Measurements from ENCODE around the gene TDRD3. TPM values are rescaled to one million over a fixed set of nuclear protein-coding genes. Genes with fewer than 3 reads are reported as not detected.

The TDRD3 gene
- total RNA-seq, 2 donors from 2014 or later, result 18.8 to 39.2 TPM

- peaks cover 3% of the 10 kb centered on the region for H3K9me3 ChIP-seq
- H3K4me1 ChIP-seq (ENCODE audit: control insufficient read depth in 1 of 2, low read depth in 2 of 2), result no peaks in the 10 kb centered on the region
- DNase-seq (ENCODE audit: low spot score), result no peak
- H3K36me3 ChIP-seq, result peaks cover 4% of the 10 kb centered on the region
- no peak for ATAC-seq (ENCODE audit: insufficient number of reproducible peaks, low FRiP score, low read depth)
- no peak overlapping the region for H3K27ac ChIP-seq
- H3K27me3 ChIP-seq (replicated peaks; ENCODE audit: insufficient read depth), result no peaks in the 10 kb centered on the region
- H3K4me3 ChIP-seq, result no peak overlapping the region
- TF ChIP-seq, protein P1, sequence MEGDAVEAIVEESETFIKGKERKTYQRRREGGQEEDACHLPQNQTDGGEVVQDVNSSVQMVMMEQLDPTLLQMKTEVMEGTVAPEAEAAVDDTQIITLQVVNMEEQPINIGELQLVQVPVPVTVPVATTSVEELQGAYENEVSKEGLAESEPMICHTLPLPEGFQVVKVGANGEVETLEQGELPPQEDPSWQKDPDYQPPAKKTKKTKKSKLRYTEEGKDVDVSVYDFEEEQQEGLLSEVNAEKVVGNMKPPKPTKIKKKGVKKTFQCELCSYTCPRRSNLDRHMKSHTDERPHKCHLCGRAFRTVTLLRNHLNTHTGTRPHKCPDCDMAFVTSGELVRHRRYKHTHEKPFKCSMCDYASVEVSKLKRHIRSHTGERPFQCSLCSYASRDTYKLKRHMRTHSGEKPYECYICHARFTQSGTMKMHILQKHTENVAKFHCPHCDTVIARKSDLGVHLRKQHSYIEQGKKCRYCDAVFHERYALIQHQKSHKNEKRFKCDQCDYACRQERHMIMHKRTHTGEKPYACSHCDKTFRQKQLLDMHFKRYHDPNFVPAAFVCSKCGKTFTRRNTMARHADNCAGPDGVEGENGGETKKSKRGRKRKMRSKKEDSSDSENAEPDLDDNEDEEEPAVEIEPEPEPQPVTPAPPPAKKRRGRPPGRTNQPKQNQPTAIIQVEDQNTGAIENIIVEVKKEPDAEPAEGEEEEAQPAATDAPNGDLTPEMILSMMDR (IDR thresholded peaks at IDR 0.05), result no peak
Observed at GRCh38 chr13:60482012-60482411, 85.0 kb downstream of the TDRD3 start.

DNA sequence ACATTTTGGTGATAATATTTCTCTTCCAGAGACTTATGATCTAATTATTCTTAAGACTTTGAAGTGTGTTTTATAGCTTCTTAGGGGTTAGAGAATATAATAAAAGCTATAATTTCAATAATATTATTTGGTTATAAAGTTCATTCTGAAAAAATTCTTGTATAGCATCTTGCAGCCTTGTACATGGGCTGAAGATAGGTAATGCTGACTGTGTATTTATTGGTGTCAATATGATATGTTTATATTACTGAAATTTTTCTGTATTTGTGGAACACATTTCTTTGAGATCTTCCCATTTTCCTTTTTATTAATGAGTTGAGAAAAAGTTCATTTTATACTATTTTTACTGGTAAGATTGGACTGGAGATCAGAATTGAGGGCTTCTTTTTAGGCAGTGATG, 87.8 kb downstream of the TDRD3 start:
- ATAC-seq (ENCODE audit: insufficient number of reproducible peaks, low FRiP score, low read depth) (no peak), DNase-seq (ENCODE audit: low spot score) (no peak)
- Histone ChIP-seq H3K27ac (no peak overlapping the region), H3K36me3 (peaks cover 4% of the 10 kb centered on the region), H3K27me3 (replicated peaks; ENCODE audit: insufficient read depth) (no peaks in the 10 kb centered on the region), H3K9me3 (peaks cover 3% of the 10 kb centered on the region), H3K4me1 (ENCODE audit: control insufficient read depth in 1 of 2, low read depth in 2 of 2) (no peaks in the 10 kb centered on the region), H3K4me3 (no peak overlapping the region)
- TF ChIP-seq, protein P1 (IDR thresholded peaks at IDR 0.05), result no peak

- TF ChIP-seq, protein P1 (IDR thresholded peaks at IDR 0.05), result no peak
Observed at GRCh38 chr13:60491531-60491930, 94.5 kb downstream of the TDRD3 start.

GRCh38 chr13:60492187-60492586, 95.2 kb downstream of the TDRD3 start:
- H3K27ac ChIP-seq, result no peak overlapping the region
- no peaks in the 10 kb centered on the region for H3K9me3 ChIP-seq
- no peak for ATAC-seq (ENCODE audit: insufficient number of reproducible peaks, low FRiP score, low read depth)
- TF ChIP-seq, protein P1 (IDR thresholded peaks at IDR 0.05), result no peak
- H3K36me3 ChIP-seq, result peaks cover 14% of the 10 kb centered on the region
- no peak for DNase-seq (ENCODE audit: low spot score)
- no peak overlapping the region for H3K4me3 ChIP-seq
- no peaks in the 10 kb centered on the region for H3K27me3 ChIP-seq (replicated peaks; ENCODE audit: insufficient read depth)
- no peaks in the 10 kb centered on the region for H3K4me1 ChIP-seq (ENCODE audit: control insufficient read depth in 1 of 2, low read depth in 2 of 2)

More at GRCh38 chr13:60491531-60491930, 94.5 kb downstream of the TDRD3 start:
- Histone ChIP-seq H3K36me3 (peaks cover 13% of the 10 kb centered on the region), H3K4me3 (no peak overlapping the region), H3K4me1 (ENCODE audit: control insufficient read depth in 1 of 2, low read depth in 2 of 2) (no peaks in the 10 kb centered on the region), H3K27me3 (replicated peaks; ENCODE audit: insufficient read depth) (no peaks in the 10 kb centered on the region), H3K9me3 (no peaks in the 10 kb centered on the region), H3K27ac (no peak overlapping the region)
- no peak for ATAC-seq (ENCODE audit: insufficient number of reproducible peaks, low FRiP score, low read depth)
- no peak for DNase-seq (ENCODE audit: low spot score)

- no peak overlapping the region for H3K4me3 ChIP-seq
- H3K9me3 ChIP-seq, result no peaks in the 10 kb centered on the region
- TF ChIP-seq, protein P1 (IDR thresholded peaks at IDR 0.05), result no peak
- DNase-seq (ENCODE audit: low spot score) (no peak), ATAC-seq (ENCODE audit: insufficient number of reproducible peaks, low FRiP score, low read depth) (no peak)
- H3K27me3 ChIP-seq (replicated peaks; ENCODE audit: insufficient read depth), result no peaks in the 10 kb centered on the region
- no peaks in the 10 kb centered on the region for H3K4me1 ChIP-seq (ENCODE audit: control insufficient read depth in 1 of 2, low read depth in 2 of 2)
- H3K27ac ChIP-seq, result no peak overlapping the region
- peaks cover 14% of the 10 kb centered on the region for H3K36me3 ChIP-seq
Observed at GRCh38 chr13:60494296-60494695, 97.3 kb downstream of the TDRD3 start.
